H1 (cell line): ENCODE measurements around the gene PSPC1. TPM values are rescaled to one million over a fixed set of nuclear protein-coding genes. Genes with fewer than 3 reads are reported as not detected.
A peak's percentile ranks its signal among the peaks of the same experiment; 100 is the strongest.

ENCODE experiments used
- CTCF ChIA-PET: fragments of 300-600 bp; sonication (Branson Sonifier 250); formaldehyde crosslinking; loops from one replicate; lab custom pipeline; 2021; ENCODE audit not compliant: partially characterized antibody; lab: Charles Lee
- POLR2A ChIA-PET: fragments of 300-600 bp; sonication (Branson Sonifier 250); formaldehyde crosslinking; loops from one replicate; lab custom pipeline; 2021; ENCODE audit warnings: inconsistent platforms; ENCODE audit not compliant: partially characterized antibody; lab: Charles Lee
- DNase-seq, 2 experiments: peaks; one replicate each; pipeline versions ENCODE4 v3.0.0 to v3.0.0-alpha.2; 2010 to 2022; ENCODE audit warnings: low spot score in 2 of 2, low read depth in 1 of 2, mixed read lengths in 1 of 2
- FAIRE-seq: peaks from 2 replicates; lab custom pipeline; 2011; peaks lifted over from hg19 to GRCh38; lab: Jason Lieb, UNC
- H2AFZ ChIP-seq: 2 replicates; pipeline ENCODE4 v1.8.1; 2012; ENCODE audit warnings: low read length, inconsistent platforms
- H2AK5ac ChIP-seq: 2 replicates; pipeline ENCODE4 v1.6.1; 2013; ENCODE audit warnings: low read depth, low read length
- H2BK120ac ChIP-seq: replicated peaks from 2 replicates; pipeline ENCODE3; 2013; ENCODE audit warnings: low read depth, low read length, inconsistent platforms
- H2BK12ac ChIP-seq: 2 replicates; pipeline ENCODE4 v1.6.1; 2013; ENCODE audit warnings: low read depth, low read length
- H2BK15ac ChIP-seq: 2 replicates; pipeline ENCODE4 v1.6.1; 2013; ENCODE audit warnings: low read length
- H2BK20ac ChIP-seq: 2 replicates; pipeline ENCODE4 v1.6.1; 2013; ENCODE audit warnings: low read length
- H2BK5ac ChIP-seq: 2 replicates; pipeline ENCODE4 v1.6.1; 2013; ENCODE audit warnings: low read depth, low read length
- H3K14ac ChIP-seq: 2 replicates; pipeline ENCODE4 v1.6.1; 2013; ENCODE audit warnings: inconsistent platforms; ENCODE audit not compliant: insufficient read length
- H3K18ac ChIP-seq: 2 replicates; pipeline ENCODE4 v1.6.1; 2013; ENCODE audit warnings: low read length; ENCODE audit errors: extremely low read depth
- H3K23ac ChIP-seq: 2 replicates; pipeline ENCODE4 v1.6.1; 2013; ENCODE audit warnings: inconsistent platforms; ENCODE audit not compliant: insufficient read length
- H3K23me2 ChIP-seq: 2 replicates; pipeline ENCODE4 v1.6.1; 2013; ENCODE audit warnings: low read depth, low read length
- H3K27ac ChIP-seq: 2 replicates; pipeline ENCODE4 v1.6.1; 2011; ENCODE audit warnings: low read depth, low read length, inconsistent platforms
- H3K27me3 ChIP-seq, 4 experiments: replicated peaks in 1 of 4; 1 replicate in 1 of 4; 2 replicates in 3 of 4; pipeline versions ENCODE4 v1.6.1 to v1.8.1; 2011 to 2013; ENCODE audit warnings: low read length in 3 of 4, mild to moderate bottlenecking in 3 of 4, inconsistent platforms in 2 of 4, mixed read lengths in 2 of 4, moderate library complexity in 1 of 4; ENCODE audit not compliant: control insufficient read depth in 3 of 4, insufficient read depth in 3 of 4; ENCODE audit errors: extremely low read depth in 1 of 4
- H3K36me3 ChIP-seq, 4 experiments: 2 replicates each; pipeline versions ENCODE4 v1.6.1 to v1.8.1; 2011 to 2013; ENCODE audit warnings: mild to moderate bottlenecking in 4 of 4, low read length in 3 of 4, moderate library complexity in 2 of 4, control low read depth in 1 of 4, inconsistent platforms in 1 of 4; ENCODE audit not compliant: insufficient read depth in 4 of 4, control insufficient read depth in 2 of 4
- H3K4ac ChIP-seq: replicated peaks from 2 replicates; pipeline ENCODE3; 2013; ENCODE audit warnings: low read length, low read depth, mixed read lengths, inconsistent platforms; ENCODE audit not compliant: insufficient read length
- H3K4me1 ChIP-seq, 4 experiments: replicated peaks in 1 of 4; 1 replicate in 1 of 4; 2 replicates in 3 of 4; pipeline versions ENCODE4 v1.6.1 to v1.8.1; 2011 to 2013; ENCODE audit warnings: low read length in 3 of 4, inconsistent platforms in 2 of 4, mixed read lengths in 1 of 4; ENCODE audit not compliant: insufficient read depth in 4 of 4, control insufficient read depth in 3 of 4
- H3K4me2 ChIP-seq, 2 experiments: 2 replicates each; pipeline versions ENCODE4 v1.6.1 to v1.8.1; 2011 to 2013; ENCODE audit warnings: low read depth in 2 of 2, low read length in 2 of 2, control low read depth in 1 of 2, inconsistent platforms in 1 of 2, mild to moderate bottlenecking in 1 of 2; ENCODE audit not compliant: insufficient read depth in 1 of 2
- H3K4me3 ChIP-seq, 4 experiments: fragments of 200-600, 300-600 bp in 1 of 4; sonication (generic), shearing (Covaris generic), sonication (Bioruptor Twin) in 1 of 4; 2 replicates each; pipeline versions ENCODE4 v1.5.1 to v1.8.1; 2011 to 2016; ENCODE audit warnings: low read length in 4 of 4, low read depth in 3 of 4, control low read depth in 2 of 4, inconsistent platforms in 2 of 4, mild to moderate bottlenecking in 2 of 4, mixed read lengths in 1 of 4, moderate library complexity in 1 of 4; ENCODE audit not compliant: insufficient read depth in 2 of 4; ENCODE audit errors: extremely low read depth in 1 of 4
- H3K56ac ChIP-seq: replicated peaks from 2 replicates; pipeline ENCODE3; 2013; ENCODE audit warnings: low read depth, mild to moderate bottlenecking, mixed read lengths, low read length, inconsistent platforms; ENCODE audit not compliant: insufficient read length
- H3K79me1 ChIP-seq: 2 replicates; pipeline ENCODE4 v1.6.1; 2013; ENCODE audit warnings: low read depth, low read length, control low read depth
- H3K79me2 ChIP-seq, 2 experiments: 2 replicates each; pipeline versions ENCODE4 v1.6.1 to v1.8.1; 2012 to 2013; ENCODE audit warnings: low read length in 2 of 2, mild to moderate bottlenecking in 2 of 2, inconsistent platforms in 1 of 2; ENCODE audit not compliant: insufficient read depth in 2 of 2, control insufficient read depth in 1 of 2
- H3K9ac ChIP-seq, 4 experiments: replicated peaks in 1 of 4; 1 replicate in 1 of 4; 2 replicates in 3 of 4; pipeline versions ENCODE4 v1.6.1 to v1.8.1; 2011 to 2013; ENCODE audit warnings: low read depth in 3 of 4, low read length in 3 of 4, control low read depth in 2 of 4, mild to moderate bottlenecking in 2 of 4, moderate library complexity in 2 of 4, inconsistent platforms in 1 of 4; ENCODE audit errors: extremely low read depth in 1 of 4
- H3K9me3 ChIP-seq, 2 experiments: 2 replicates each; pipeline versions ENCODE4 v1.6.1 to v1.8.1; 2012 to 2013; ENCODE audit warnings: mild to moderate bottlenecking in 2 of 2, moderate library complexity in 2 of 2, control low read depth in 1 of 2, inconsistent platforms in 1 of 2, low read depth in 1 of 2, low read length in 1 of 2, mixed read lengths in 1 of 2; ENCODE audit not compliant: insufficient read depth in 2 of 2
- H4K20me1 ChIP-seq, 2 experiments: replicated peaks in 1 of 2; 2 replicates each; pipeline versions ENCODE3 to v1.8.1; 2011 to 2013; ENCODE audit warnings: inconsistent platforms in 2 of 2, low read length in 2 of 2, mild to moderate bottlenecking in 1 of 2; ENCODE audit not compliant: insufficient read depth in 2 of 2, control insufficient read depth in 1 of 2
- H4K5ac ChIP-seq: 2 replicates; pipeline ENCODE4 v1.6.1; 2013; ENCODE audit warnings: low read length, low read depth, mixed read lengths, inconsistent platforms; ENCODE audit not compliant: insufficient read length
- H4K8ac ChIP-seq: 2 replicates; pipeline ENCODE4 v1.8.0; 2013; ENCODE audit warnings: mild to moderate bottlenecking, moderate library complexity, low read length, inconsistent platforms; ENCODE audit not compliant: insufficient read depth; ENCODE audit errors: extremely low read depth
- H4K91ac ChIP-seq: replicated peaks from 2 replicates; pipeline ENCODE3; 2013; ENCODE audit warnings: low read length, mixed read lengths, inconsistent platforms; ENCODE audit not compliant: insufficient read length
- BACH1 ChIP-seq: IDR thresholded peaks from 2 replicates; pipeline ENCODE4 v1.6.1; 2012; ENCODE audit warnings: low read length, improper control_type of control experiment
- BRCA1 ChIP-seq: IDR thresholded peaks from 2 replicates; pipeline ENCODE4 v1.6.1; 2012; ENCODE audit warnings: low read depth, low read length, improper control_type of control experiment
- EZH2 ChIP-seq: fragments of 200-600 bp; sonication (generic); IDR thresholded peaks from 2 replicates; pipeline ENCODE4 v1.7.1; 2012; ENCODE audit warnings: low read depth, mild to moderate bottlenecking, moderate library complexity, low read length, inconsistent platforms; ENCODE audit not compliant: severe bottlenecking
- GTF2F1 ChIP-seq: IDR thresholded peaks from 2 replicates; pipeline ENCODE4 v1.6.1; 2012; ENCODE audit warnings: low read depth, low read length, improper control_type of control experiment, borderline replicate concordance
- KDM1A ChIP-seq: fragments of 200-600, 300-600 bp; sonication (generic); IDR thresholded peaks from 2 replicates; pipeline ENCODE4 v1.7.1; 2016; ENCODE audit warnings: mild to moderate bottlenecking, low read length, borderline replicate concordance
- MAFK ChIP-seq: IDR thresholded peaks from 2 replicates; pipeline ENCODE4 v1.6.1; 2012; ENCODE audit warnings: low read depth, mild to moderate bottlenecking, improper control_type of control experiment, low read length
- POLR2A ChIP-seq, 2 experiments: IDR thresholded peaks; 1 replicate in 1 of 2; 2 replicates in 1 of 2; pipeline ENCODE4 v1.6.1; 2011; ENCODE audit warnings: low read depth in 2 of 2, low read length in 2 of 2, mild to moderate bottlenecking in 2 of 2; ENCODE audit errors: control extremely low read depth in 1 of 2
- POLR2AphosphoS5 ChIP-seq: IDR thresholded peaks from 2 replicates; pipeline ENCODE4 v1.6.1; 2011; ENCODE audit warnings: low read depth, low read length
- SAP30 ChIP-seq: fragments of 300-600 bp; sonication (generic); IDR thresholded peaks from 2 replicates; pipeline ENCODE4 v1.7.1; 2012; ENCODE audit warnings: low read length, moderate library complexity, mild to moderate bottlenecking, inconsistent platforms; ENCODE audit not compliant: insufficient read depth, insufficient replicate concordance
- WGBS, 2 experiments: shearing (Covaris generic) in 1 of 2; methylation state at CpG; one replicate each; pipeline versions ENCODE4 v1.1.6 to v1.1.7; 2013 to 2015; ENCODE audit warnings: low lambda C conversion rate in 2 of 2, mixed read lengths in 2 of 2, inconsistent platforms in 1 of 2, low coverage in 1 of 2, missing lambda C conversion rate in 1 of 2; ENCODE audit not compliant: insufficient replicate concordance in 2 of 2, insufficient coverage in 1 of 2, insufficient read length in 1 of 2; ENCODE audit errors: extremely low coverage in 1 of 2, missing lambda C conversion rate in 1 of 2; 5-methylcytosine and 5-hydroxymethylcytosine counted together
- polyA plus RNA-seq, 7 experiments: library from polyadenylated mRNA; depleted of rRNA in 3 of 7; stranded (reverse) in 5 of 7; unstranded in 2 of 7; fragments of >200 nt in 5 of 7; fragments of 200-250 nt in 2 of 7; gene quantifications; 1 replicate in 5 of 7; 2 replicates in 1 of 7; 4 replicates in 1 of 7; pipeline versions ENCODE4 v1.2.1 to v1.2.3, GENCODE V29; 2011 to 2013; ENCODE audit warnings: missing spikeins in 2 of 7, mixed read lengths in 2 of 7
- total RNA-seq: library from RNA; stranded (reverse); fragmentation: NEBNext Ultra II Directional; extraction: Animal tissue kit (Norgen Biotek cat#: 25700); gene quantifications from 2 replicates; pipeline ENCODE4 v1.2.1, GENCODE V29; 2021

PSPC1 gene
- total and polyA plus RNA-seq, 2 of the 8 experiments (the other 6 are each of a cell fraction or from before 2014, with no cell fraction given), result 53.4 to 97.4 TPM

GRCh38 chr13:19791953-19792537 is 9.3 kb upstream of the PSPC1 start:
- H3K4me3 ChIP-seq, result no peak overlapping the region

More at GRCh38 chr13:19791953-19792537, 9.3 kb upstream of the PSPC1 start:
- Histone ChIP-seq H3K4me2 (no peak overlapping the region; a peak in 2 of 4 replicates), H2BK20ac (no peak overlapping the region), H3K23ac (no peak overlapping the region), H3K27ac (no peak overlapping the region), H3K27me3 (no peaks in the 10 kb centered on the region), H3K18ac (no peak overlapping the region), H3K56ac (no peak overlapping the region), H3K9ac (no peak overlapping the region), H2AFZ (no peak overlapping the region), H2BK15ac (no peak overlapping the region), H3K14ac (no peak overlapping the region), H4K91ac (no peak overlapping the region), H4K8ac (no peak overlapping the region), H3K23me2 (no peaks in the 10 kb centered on the region), H3K36me3 (no peaks in the 10 kb centered on the region), H3K4ac (no peak overlapping the region), H4K5ac (no peak overlapping the region), H2BK120ac (no peak overlapping the region), H3K9me3 (no peaks in the 10 kb centered on the region), H3K4me1 (peaks cover 0 to 5% (median 1%) of the 10 kb centered on the region in 4 experiments; a peak in 3 of 7 replicates), H4K20me1 (no peaks in the 10 kb centered on the region), H3K79me1 (no peaks in the 10 kb centered on the region), H3K79me2 (no peaks in the 10 kb centered on the region), H2BK12ac (no peak overlapping the region), H2BK5ac (no peak overlapping the region), H2AK5ac (0 out of 2 replicates have a peak overlapping the region, but pooled peaks have one; percentile 53)
- WGBS, 2 experiments, result 59% methylated on average over 6 of the region's 7 CpGs; no CpG with 5 or more reads in 1 of the 2 experiments
- TF ChIP-seq MAFK (no peak), BACH1 (no peak), KDM1A (peak; percentile 65; the same call in 1 of the 2 replicates), POLR2AphosphoS5 (no peak), BRCA1 (no peak), GTF2F1 (no peak), POLR2A (IDR thresholded peaks at IDR 0.05; ENCODE audit: control extremely low read depth in 1 of 2, low read depth in 2 of 2, low read length in 2 of 2) (no peak), SAP30 (no peak), EZH2 (no peak)
- DNase-seq, result no peak
- FAIRE-seq, result no peak
- CTCF ChIA-PET, result interaction anchor here (0.8 to 3.9 kb wide), 4 partner anchors 9 to 74 kb away, joined by 3 to 11 read pairs (median 3); partner anchors contain the start of gene PSPC1
- POLR2A ChIA-PET, result interaction anchor here (0.7 to 2.0 kb wide), 5 partner anchors 9 to 72 kb away, joined by 3 to 18 read pairs (median 3); partner anchors contain the start of genes PSPC1 and ZMYM5
